Heart left ventricle (tissue), 13 donors: ENCODE results near the gene RFC3.

Experiments used
- CTCF ChIP-seq, 12 donors: fragments of 200-600 bp; sonication (generic) in 4 of 12; IDR thresholded peaks; one replicate each; pipeline versions ENCODE4 v1.5.0 to v1.8.0; 2018 to 2022; ENCODE audit warnings: antibody characterized with exemption in 12 of 12, mild to moderate bottlenecking in 5 of 12
- POLR2A ChIP-seq, 2 donors: fragments of 450-650 bp; IDR thresholded peaks; one replicate each; pipeline ENCODE4 v1.6.1; 2017; ENCODE audit warnings: antibody characterized with exemption in 2 of 2, mild to moderate bottlenecking in 2 of 2, moderate library complexity in 2 of 2
- donor health status: ischemic (EF 13 %, LVEDD 7.1; RV severe dilation, severe dysfunction).
- donor health status: DM: no; HTN: yes; CAD: no.
- donor health status: DM: no; HTN: no; CAD: no.
- donor health status: ischemic (EF 25% LVEDD 6.9; RV normal size, moderate dysfunction).
- donor health status: ischemic (EF 25% LVEDD 5.7; RV mildly dilated, moderate dysfunction).
- donor health status: ischemic (EF 35%, LVEDD 5.7; RV mildly dilated, moderate dysfunction).
- donor health status: nonischemic (EF 11% LVEDD 7.7; RV severe dilation, severe dysfunction).
- donor health status: DM: yes; HTN: yes; CAD: no.
- donor health status: PGD.
- donor health status: ischemic (EF 29% LVEDD 5.4; RV normal size, mild dysfunction).
- donor health status: nonischemic (EF 23%, LVEDD 6.1; RV moderate dilation, normal function).

- TF ChIP-seq CTCF (IDR thresholded peaks at IDR 0.05): no peak
- TF ChIP-seq POLR2A (IDR thresholded peaks at IDR 0.05): no peak
These were observed 27.8 kb downstream of the RFC3 start for GRCh38 chr13:33845572-33846302.
